Activated CD4-positive, alpha-beta T cell treated with anti-CD3 and anti-CD28 coated beads for 48 hours (primary cell): ENCODE results near the gene FANCL.
"Not testable (repeated sequence)": the region's sequence is repeated elsewhere in the genome, so short reads cannot be mapped to it uniquely, and the experiment has no call there.

Experiments
- DNase-seq: peaks from one replicate; pipeline ENCODE4 v3.0.0-alpha.2; 2020

The FANCL gene

GRCh38 chr2:58138396-58139030 lies 102.6 kb downstream of the FANCL start:
- DNase-seq, result no peak

GRCh38 chr2:58137856-58138255 lies 103.3 kb downstream of the FANCL start:
- no peak for DNase-seq

- DNase-seq, result no peak
Measured at GRCh38 chr2:58137221-58137620, 103.9 kb downstream of the FANCL start.

GRCh38 chr2:58135861-58136260 lies 105.3 kb downstream of the FANCL start:
- DNase-seq, result no peak

- DNase-seq, result no peak
Measured at GRCh38 chr2:58133395-58133794, 107.7 kb downstream of the FANCL start.

GRCh38 chr2:58131191-58132011 lies 109.7 kb downstream of the FANCL start:
- no peak for DNase-seq

- DNase-seq, result no peak
Measured at GRCh38 chr2:58130238-58130637, 110.9 kb downstream of the FANCL start.

- no peak for DNase-seq
Measured at GRCh38 chr2:58127111-58127510, 114.0 kb downstream of the FANCL start.

- DNase-seq, result no peak
Measured at GRCh38 chr2:58122540-58122939, 118.6 kb downstream of the FANCL start.

GRCh38 chr2:58122040-58122439 lies 119.1 kb downstream of the FANCL start:
- DNase-seq, result no peak

- DNase-seq, result no peak
Measured at GRCh38 chr2:58120626-58121229, 120.4 kb downstream of the FANCL start.

GRCh38 chr2:58113563-58113962 lies 127.6 kb downstream of the FANCL start:
- DNase-seq, result not testable (repeated sequence)

- DNase-seq, result no peak
Measured at GRCh38 chr2:58110765-58111164, 130.4 kb downstream of the FANCL start.

GRCh38 chr2:58109481-58109880 lies 131.6 kb downstream of the FANCL start:
- no peak for DNase-seq
